Measurements from ENCODE around the gene KCNH8.

The KCNH8 gene

DNA sequence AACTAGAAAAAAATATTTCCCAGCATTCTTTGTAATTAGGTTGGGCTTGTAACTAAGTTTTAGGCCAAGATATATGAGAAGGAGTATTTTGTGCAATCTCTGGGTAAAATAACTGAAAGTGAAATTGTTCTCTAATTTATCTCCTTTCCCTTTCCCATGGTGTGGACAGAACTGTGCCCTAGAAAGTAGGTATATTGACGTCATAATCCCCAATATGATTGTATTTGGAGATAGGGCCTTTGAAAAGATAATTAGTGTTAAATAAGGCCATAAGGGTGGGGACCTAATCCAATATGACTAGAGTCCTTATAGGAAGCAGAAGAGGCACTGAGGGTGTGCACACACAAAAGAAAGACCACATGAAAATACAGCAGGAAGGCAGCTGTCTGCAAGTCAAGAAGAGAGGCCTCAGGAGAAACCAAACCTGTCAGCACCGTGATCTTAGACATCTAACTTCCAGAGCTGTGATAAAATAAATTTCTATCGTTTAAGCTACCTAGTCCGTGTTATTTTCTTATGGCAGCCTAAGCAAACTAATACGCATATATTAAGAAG, 106.6 kb downstream of the KCNH8 start:
- DNase-seq, result no peak

DNA sequence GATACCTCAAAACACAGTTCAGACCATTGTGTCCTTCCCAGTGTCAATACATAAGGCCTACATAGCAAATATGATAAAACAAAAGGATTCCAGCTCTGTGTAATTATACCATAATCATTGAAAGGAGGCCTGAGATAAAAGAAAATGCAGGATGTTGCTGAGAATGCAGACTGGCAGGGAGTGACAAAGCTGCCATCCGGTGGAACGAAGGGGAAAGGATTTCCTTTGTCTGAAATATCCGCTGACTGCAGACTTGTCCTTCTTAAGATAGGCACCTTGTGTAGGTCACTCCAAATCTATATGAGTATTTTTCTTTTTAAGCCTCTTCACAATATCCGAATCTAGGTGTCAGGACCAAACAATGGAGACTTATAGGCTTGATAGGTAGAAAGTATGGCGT, 108.0 kb downstream of the KCNH8 start:
- DNase-seq, result no peak

DNA sequence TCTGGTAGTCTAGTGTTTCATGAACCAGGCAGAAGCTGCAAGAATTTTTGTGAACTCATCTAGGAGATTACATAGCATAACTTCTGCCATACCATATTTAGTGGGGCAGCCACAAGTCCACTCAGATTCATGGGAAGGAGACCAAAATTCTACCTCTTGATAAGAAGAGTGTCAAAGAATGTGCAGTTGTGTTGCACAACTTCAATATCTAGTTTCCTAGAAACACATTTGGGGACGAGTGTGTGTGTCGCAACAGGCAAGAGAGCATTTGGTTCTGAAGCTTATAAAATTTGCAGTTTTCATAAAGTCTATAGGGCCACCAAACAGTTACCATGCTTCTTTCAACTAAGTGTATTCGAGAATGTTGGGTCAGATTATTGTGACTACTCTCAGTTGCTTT, 115.3 kb downstream of the KCNH8 start:
- no peak for DNase-seq

DNA sequence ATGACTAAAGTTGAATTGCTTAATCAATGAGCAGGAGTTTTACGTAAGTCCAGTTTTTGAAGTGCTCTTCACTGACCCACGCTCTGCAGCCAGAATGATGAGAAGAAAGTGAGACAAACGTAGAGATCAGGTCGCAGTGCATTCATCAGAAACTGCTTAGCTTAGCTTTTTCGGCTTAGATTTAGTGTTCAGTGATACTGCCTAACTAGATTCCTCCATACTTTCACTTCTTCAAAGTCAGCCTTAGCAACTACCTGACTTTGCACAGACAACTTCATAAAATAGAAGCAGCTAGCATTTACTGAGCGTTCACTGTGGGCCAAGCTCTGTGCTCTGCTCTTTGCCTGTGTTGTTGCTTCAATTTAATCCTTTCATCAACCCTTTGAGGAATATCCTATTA, 116.1 kb downstream of the KCNH8 start:
- DNase-seq, result no peak

DNA sequence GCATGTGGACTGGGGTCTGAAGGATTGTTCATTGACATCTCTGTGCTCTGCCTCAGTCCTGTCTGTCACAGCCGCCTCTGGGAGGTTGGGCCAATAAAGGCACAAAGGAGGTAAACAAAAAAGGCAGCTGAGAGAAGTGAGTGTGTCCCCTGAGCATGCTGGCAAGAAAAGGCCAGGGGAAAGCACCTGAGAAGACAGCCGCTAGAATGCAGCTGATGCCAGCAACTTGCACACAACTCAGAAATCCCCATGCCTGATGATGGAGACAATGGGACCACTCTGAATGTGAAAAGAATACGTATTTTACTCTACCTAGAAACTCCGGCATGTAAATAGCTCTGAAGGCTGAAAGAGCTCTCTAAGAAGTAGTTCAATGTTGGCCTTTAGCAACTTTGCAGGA, 118.7 kb downstream of the KCNH8 start:
- DNase-seq, result no peak

DNA sequence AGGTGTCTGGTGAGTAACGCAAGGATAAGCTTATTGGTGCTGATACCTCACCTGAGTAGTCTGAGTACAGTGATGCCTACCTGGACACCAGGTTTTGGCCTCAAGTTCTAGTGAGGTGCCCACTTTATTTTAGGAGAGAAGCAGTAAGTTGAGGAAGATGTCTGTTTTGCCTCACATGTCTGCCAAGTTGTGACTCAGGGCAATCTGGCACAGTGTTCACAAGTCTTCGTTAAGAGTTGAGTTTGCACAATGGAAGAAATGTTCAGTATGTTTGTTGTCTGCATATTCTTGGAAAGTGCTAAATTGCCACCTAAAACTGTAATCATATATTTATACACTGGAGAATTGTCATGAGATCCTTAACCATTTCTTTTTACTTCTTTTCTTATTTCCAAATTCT, 122.2 kb downstream of the KCNH8 start:
- DNase-seq, result no peak

DNA sequence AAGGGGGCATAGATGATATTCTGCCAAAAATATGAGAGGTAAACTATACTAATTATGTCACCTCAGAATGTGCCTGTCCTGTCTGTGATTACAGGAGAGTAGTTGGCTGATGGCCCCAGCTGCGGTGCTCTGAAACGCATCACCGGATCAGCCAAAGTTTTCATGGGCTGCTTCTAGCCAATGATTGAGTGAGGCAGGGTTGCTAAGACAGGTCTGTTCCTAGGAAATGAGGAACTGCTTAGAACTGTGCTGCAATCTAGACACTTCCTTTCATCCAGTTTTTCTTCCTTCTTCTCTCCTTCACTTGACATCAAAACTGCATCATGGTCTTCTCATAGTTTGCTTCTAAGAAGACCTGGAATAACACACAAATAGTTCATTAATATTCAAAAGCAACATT, 124.0 kb downstream of the KCNH8 start:
- DNase-seq, result no peak

DNA sequence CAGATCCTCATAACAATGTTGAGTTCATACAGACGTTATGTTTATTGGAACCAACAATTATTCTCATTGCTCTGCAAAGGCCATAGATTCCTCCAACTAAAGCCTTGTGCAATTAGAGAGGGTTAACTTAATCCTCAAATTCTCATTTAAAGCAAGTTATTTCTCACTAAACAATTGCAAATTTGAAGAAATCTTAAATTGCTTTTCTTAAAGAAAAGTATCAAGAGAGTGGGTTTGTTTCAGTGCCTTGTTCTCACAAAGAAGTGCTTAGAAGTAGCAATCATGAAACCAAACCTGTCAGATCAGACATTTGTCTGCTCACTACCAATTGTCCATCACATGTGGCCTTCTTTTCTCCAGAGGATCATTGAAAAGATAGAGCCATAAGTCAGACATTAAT, 124.8 kb downstream of the KCNH8 start:
- DNase-seq, result no peak

DNA sequence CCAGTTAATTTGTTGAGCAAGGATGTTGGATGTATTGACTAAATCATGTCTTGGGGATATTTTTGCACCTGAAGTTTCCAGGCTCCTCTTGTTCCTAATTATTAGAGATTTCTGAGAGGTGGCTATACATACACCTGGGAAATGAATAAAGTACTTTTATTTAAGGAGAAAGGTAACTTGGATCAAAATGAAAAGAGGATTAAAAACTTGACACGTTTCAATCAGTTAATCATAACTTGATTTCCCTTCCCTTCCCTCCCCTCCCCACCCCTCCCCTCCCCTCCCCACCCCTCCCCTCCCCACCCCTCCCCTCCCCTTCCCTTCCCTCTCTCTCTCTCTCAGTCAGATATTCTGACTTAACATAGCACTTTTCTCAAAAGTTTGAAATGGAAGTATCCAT, 126.3 kb downstream of the KCNH8 start:
- DNase-seq, result no peak

DNA sequence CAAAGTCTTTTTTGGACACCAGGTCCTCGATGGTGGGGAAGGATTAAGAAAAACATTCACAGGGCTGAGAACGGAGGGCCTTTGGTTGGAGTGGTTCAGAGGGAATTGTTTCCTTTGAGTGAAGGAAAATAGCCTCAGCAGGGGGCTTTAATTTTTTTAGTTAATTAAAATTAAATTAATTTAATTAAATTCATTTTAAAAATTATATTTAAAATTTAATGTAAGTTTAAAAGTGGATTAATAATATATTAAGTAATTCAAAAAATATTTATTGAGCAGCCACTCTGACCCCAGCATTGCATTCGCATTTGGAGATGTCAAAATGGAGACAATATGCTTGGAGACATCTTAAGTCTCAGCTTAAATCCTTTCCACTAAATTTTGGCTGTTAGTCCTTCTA, 136.7 kb downstream of the KCNH8 start:
- no peak for DNase-seq

DNA sequence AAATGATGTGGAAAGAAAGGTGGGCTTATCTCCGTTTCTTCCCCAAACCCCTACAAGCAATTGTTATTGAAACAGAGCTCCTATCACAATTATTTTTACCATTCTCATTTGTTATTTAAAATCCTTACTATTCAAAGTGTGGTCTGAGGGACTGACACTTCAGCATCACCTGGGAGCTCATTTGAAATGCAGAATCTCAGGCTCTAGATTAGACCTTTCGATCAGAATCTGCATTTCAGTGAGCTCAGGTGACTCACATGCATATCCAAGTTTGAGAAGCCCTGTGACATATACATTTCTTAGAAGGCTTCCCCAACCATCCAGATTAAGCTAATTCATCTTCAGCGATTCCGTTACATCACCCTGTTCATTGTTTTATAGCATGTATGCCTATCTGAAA, 145.0 kb downstream of the KCNH8 start:
- DNase-seq, result no peak

DNA sequence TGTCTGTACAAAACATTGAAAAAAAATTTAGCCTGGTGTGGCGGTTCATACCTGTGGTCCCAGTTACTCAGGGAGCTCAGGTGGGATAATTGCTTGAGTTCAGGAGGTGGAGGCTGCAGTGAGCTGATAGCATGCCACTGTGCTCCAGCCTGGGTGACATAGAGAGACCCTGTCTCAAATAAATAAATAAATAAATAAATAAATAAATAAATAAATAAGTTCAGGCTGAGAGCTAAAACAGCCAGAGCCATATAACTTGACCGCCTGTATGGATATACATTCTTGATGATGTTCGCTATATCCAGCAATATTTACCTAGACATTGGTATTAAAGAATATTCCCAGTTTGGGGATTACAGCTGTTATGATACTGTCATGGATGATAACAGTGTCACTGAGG, 146.9 kb downstream of the KCNH8 start:
- DNase-seq, result no peak

DNA sequence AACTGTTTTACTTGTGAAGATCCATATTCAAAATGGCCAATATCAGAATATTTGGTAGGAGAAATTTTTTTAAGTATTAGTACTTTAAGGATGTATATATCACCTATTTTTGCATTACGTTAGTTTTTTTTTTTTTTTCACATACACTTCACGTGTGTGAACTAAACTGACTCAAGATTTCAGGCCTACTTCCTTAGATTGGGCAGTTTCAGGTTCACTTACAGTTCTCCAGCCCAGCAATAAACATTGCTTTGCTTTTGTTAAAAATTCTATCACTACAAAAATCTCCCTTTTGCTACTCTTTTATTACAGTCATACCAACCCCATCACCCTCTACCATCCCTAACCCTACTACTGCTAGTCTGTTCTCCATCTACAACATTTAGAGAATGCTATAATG, 183.6 kb downstream of the KCNH8 start:
- no peak for DNase-seq

DNA sequence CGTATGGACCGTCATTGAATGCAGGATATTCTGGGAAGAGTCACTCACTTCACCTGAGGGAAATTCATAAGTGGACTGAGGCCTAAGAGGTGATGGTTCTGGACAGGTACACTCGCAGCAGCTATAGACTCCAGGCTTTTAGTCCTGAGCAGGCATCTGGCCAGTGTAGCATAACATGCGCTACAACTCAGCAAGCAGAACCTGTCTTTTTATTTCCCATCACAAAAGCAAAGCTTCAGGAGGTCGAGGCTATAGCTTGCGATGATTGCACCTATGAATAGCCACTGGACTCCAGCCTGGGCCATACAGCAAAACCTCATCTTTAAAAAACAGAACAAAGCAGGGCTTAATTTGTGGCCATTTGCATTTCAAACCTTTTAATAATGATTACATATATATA, 185.8 kb downstream of the KCNH8 start:
- DNase-seq, result no peak

DNA sequence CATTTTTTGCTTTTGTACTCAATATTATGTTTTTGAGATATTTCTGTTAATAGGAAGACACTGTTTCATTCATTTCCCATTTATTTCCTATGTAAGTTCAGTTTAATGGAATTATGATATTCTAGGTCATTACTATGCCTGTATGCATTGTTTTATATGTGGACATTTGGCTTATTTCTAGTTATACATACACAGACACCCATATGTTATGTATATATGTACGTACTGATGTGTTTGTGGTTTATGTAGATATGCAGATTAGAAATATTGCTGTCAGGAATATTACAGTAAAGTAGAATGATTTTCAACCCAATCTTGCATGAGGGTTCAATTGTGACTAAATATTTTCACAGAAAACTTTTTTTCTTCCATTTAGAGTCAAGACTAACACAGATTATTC, 190.5 kb downstream of the KCNH8 start:
- no peak for DNase-seq

DNA sequence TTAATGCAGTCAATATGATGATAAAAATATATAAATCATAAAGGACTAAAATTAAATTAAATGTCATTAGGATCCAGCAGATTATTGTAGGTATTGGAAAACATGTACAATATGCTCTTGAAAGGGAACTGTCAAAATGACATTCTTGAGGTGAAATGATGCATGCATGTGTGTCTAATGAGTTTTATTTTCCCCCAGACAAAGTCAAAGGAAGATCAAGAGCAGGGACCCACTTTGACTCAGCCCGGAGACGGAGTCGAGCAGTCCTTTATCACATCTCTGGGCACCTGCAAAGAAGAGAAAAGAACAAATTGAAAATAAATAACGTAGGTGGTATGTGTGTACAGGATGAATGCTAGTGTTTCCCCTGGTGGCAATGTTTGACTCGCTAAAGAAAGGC, 194.1 kb downstream of the KCNH8 start:
- DNase-seq, result no peak

DNA sequence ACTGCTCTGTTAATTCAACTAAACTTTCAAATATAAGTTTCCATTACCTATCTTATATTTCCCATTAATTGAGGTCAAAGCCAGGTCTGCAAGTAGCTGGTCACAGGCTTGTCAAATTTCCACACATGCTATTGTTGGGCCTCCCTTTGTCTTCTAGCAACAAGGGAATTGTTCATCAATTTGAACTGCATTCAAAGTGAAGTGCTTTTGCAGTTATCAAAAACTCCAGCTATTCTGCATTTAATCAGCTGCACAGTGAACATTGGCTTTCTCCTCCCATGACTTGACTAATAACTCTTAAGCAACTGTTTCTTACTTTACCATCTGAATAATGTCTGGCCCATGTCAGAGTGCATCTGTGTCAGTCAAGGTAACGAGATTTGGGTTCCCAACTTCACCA, 198.4 kb downstream of the KCNH8 start:
- no peak for DNase-seq

DNA sequence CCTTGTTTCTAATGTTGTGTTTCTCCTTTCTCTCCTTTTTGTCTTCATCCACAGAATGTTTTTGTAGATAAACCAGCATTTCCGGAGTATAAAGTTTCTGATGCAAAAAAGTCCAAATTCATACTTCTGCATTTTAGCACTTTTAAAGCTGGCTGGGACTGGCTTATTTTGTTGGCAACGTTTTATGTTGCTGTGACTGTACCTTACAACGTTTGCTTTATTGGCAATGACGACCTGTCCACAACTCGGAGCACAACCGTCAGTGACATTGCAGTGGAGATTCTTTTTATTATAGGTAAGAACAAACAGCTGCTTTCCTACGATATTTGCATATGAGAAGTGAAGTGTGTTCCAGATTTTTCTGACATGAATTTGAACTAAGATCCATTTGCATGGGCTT, 199.4 kb downstream of the KCNH8 start:
- no peak for DNase-seq

DNA sequence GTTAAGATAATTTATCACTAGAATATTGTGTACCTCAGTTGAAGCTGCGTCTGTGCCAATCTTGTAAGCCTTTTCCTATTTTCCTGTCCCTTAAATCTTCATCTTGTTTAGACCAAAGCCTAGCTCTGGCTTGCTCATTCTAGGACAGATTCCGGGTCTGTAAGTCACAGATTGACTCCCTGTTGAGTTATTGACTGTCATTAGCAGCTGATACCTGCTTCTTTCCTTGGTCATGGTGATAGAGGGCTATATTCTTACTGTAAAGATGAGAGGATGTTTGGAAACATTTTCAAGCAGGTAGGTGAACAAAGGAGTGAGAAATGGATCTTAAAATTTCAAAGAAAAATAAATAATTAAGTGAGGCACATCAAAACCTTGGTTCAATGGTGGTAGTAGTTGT, 200.2 kb downstream of the KCNH8 start:
- DNase-seq, result no peak

DNA sequence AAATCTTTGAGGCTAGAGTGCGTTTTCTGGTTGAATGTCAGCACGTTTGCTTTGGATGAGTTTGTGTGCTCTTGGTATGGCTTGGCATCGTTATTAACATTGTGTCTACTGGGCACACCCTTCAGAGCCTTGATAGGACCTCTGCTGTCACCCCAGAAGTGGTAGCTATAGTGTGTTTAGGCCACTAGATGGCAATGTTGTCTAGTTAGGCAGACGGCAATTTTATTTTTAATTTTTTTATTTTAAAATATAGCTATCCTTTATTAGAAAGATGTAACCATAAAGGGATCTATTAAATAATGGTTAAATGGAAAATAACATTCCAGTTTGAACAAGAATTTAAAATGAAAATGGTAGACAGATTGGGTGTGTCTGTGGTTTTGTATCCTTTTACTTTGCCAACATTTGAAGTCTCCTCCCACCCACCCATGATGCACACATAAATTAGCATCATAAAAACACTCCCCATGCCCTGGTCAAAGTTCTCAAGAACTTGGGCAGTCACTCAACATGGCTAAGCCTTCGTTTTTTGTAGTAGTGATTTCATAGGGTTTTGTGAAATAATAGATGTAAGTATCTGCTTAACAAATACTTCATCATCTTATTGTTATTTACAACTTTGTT, 200.7 kb downstream of the KCNH8 start:
- peak; percentile 49 for DNase-seq

DNA sequence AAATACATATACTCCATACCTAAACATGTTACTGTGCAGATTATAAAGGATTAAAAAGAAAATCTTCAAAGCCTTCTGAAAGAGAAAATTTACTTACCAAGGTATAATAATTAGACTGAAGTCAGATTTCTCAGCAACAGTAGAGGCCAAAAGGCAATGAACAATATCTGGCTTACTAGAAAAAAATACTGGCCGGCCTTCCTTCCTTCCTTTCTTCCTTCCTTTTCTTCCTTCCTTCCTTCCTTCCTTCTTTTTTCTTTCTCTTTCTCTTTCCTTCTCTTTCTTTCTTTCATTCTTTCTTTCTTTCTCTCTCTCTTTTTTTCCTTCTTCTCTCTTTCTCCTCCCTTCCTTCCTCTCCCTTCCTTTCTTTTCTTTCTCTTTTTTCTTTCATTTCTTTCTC, 209.6 kb downstream of the KCNH8 start:
- DNase-seq, result no peak

DNA sequence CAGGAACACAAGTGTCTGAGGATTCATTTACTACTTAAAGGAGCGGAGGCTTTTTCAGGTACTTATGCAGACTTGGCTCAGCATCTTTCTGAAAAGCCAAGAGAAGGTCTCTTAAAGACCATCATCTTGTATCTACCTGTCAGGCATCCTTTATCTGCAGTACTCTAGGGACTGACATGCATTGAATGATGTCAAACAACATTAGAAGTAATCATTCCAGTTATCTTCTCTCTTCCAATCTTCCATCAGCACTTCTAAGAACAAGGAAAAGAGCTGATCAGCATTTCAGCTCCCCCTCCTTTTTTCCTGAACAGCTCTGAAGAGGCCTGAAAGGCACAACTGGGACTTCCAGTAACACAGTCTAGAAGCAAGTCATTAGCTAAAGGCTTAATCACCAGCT, 214.8 kb downstream of the KCNH8 start:
- no peak for DNase-seq

DNA sequence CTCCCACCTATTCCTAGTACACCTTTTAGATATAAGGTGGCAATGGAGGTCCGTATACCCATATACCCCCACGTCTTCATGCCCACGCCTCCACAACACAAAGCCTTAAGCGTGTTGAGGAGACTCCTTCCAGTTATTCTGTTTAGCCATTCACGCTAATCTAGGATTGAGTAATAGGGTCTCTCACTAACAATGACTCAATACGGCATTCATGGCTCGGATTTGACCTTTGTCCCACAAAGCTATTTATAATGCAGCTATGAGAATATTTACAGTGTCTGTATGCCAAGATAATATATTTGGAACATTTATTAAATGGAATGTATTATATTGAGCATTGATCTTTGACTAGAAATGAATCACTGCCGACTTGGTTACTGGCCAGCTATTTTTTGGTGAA, 215.8 kb downstream of the KCNH8 start:
- no peak for DNase-seq

DNA sequence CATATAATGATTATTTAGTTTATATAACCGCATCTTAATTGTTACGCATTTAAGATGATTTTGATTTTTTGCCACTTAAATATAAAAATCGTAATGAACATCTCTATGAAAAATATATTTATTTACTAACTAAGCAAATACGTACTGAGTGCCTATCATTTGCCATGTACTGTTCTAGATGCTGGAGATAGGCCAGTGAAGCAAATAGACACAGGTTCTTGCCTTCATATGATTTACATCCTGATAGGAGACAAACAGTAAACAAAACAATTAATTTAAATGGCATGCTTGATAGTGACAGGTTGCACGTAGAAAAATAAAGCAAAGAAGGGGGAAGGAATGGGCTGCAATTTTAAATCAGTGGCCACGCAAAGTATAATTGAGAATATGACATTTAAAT, 217.2 kb downstream of the KCNH8 start:
- DNase-seq, result no peak

DNA sequence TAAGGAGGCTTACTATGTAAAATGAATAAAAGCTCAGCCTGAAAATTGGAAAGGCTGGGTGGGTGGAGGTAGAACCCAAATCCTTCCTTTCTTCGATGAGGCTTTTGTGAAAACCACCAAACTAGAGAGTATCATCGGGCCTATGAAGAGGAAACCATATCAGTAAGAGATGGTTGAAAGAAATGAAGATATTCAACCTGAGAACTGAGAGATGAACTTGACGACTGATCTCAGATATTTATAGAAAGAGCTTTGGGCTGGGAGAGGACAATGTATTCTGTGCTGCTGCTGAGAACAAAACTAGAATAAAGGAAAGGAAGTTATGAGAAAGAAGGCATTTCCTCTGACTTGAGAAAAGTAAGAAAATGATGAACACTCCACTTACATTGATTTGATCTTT, 236.6 kb downstream of the KCNH8 start:
- no peak for DNase-seq

DNA sequence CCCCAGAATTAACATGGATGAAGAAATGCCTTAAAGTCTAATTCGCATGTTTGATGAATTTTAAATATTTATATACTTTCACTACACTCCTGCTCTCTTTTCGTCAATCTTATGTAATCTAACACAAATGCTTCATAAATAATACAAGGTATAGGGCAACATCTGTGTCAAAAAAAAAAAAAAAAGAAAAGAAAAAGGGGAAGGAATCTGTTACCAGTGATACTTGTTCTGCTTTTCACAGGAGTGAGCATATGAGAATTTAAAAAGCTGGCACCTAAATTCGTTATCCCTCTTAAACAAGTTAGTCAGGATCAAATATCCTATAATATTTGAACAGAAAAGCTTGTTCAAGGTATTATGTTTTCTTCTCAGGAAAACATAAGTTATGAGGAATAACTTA, 243.8 kb downstream of the KCNH8 start:
- no peak for DNase-seq

Measured in activated CD4-positive, alpha-beta T cell treated with anti-CD3 and anti-CD28 coated beads, Interleukin-2, Interleukin-6, amounts not matched to agents 100 ng/mL and 50 ng/mL, durations not matched to agents 16 hours and 8 hours (primary cell).